Panc1 (cell line): ENCODE measurements around the gene LARGE2.

Experiments
- CTCF ChIP-seq: fragments of 450-650 bp; IDR thresholded peaks from 2 replicates; pipeline ENCODE4 v1.5.1; 2017; ENCODE audit warnings: mild to moderate bottlenecking
- REST ChIP-seq, 2 experiments: IDR thresholded peaks; 2 replicates each; pipeline ENCODE4 v1.6.1; 2011 to 2012; ENCODE audit warnings: low read depth in 2 of 2, control low read depth in 1 of 2, low read length in 1 of 2, mild to moderate bottlenecking in 1 of 2, moderate library complexity in 1 of 2; ENCODE audit not compliant: insufficient read depth in 1 of 2

GRCh38 chr11:45879803-45880686 is 42.4 kb upstream of the LARGE2 start:
- no peak for TF ChIP-seq CTCF
- no peak for TF ChIP-seq REST (IDR thresholded peaks at IDR 0.05; ENCODE audit: insufficient read depth in 1 of 2, low read depth in 2 of 2, low read length in 1 of 2)
